ENCODE data around the gene DLGAP4. TPM values are rescaled to one million over a fixed set of nuclear protein-coding genes. Genes with fewer than 3 reads are reported as not detected.

The DLGAP4 gene
- total and polyA plus RNA-seq, 9 of the 15 experiments (the other 6 are each of a cell fraction or from before 2014, with no cell fraction given), result 0.31 to 34.1 (median 4.5) TPM

DNA sequence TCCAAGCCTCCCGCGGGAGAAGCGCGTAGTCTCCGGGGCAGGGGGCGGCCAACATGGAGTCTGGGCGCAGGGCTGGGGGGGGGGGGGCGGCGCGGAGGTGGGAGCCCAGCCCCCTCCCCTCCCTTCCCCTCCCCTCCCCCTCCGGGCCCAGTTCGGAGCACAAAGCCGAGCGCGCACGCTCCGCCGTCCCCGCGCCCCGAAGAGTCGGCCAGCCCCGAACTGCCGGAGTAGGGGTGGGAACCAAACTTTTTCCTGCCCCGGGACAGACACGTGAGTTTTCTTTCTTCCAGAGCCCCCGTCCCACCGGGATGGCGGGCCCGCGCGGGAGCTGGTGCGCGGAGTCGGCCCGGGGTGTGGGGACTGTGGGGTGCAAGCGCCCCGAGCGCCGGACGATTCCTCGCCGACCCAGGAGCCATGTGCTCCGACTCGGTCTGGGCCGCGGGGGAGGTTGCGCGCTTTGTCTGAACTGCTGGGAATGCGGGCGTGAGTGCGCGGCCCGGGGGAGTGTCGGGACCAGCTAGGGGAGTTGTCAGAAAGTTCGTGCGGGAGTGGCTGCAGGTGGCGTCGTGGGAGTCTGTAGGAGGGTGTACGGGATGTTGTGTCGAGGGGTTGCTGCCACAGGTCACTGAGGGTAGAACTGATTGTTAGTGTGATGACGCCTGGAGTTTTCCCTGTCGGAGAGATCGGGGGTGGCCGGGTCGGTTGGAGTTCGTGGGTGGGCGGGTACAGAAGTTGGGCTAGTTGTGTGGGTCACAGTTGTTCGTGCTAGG is 268.4 kb downstream of the DLGAP4 start (continued):
- TF ChIP-seq PCBP2 (IDR thresholded peaks at IDR 0.05; ENCODE audit: low read depth, low read length, poor library complexity, severe bottlenecking) (no peak), SRF (CRISPR knock-in tag; IDR thresholded peaks at IDR 0.05) (no peak), ETV1 (tag; conservative IDR thresholded peaks at IDR 0.05; ENCODE audit: low read depth) (no peak), BDP1 (IDR thresholded peaks at IDR 0.05; ENCODE audit: insufficient read depth, insufficient read length) (no peak), NCOA4 (IDR thresholded peaks at IDR 0.05; ENCODE audit: partially characterized antibody) (no peak), SMARCC2 (IDR thresholded peaks at IDR 0.05; ENCODE audit: low read depth) (no peak), MXI1 (IDR thresholded peaks at IDR 0.05; ENCODE audit: low read depth, low read length) (0 out of 2 replicates have a peak, but pooled peaks have one; percentile 8), HCFC1 (IDR thresholded peaks at IDR 0.05; ENCODE audit: low read depth, low read length) (0 out of 2 replicates have a peak, but pooled peaks have one; percentile 25), RBBP5 (IDR thresholded peaks at IDR 0.05; ENCODE audit: borderline replicate concordance, insufficient read depth, low read length, poor library complexity, severe bottlenecking) (no peak), DPF2 (IDR thresholded peaks at IDR 0.05) (peak; percentile 41; the same call in 1 of the 2 replicates), ZFPM2 (CRISPR knock-in tag; IDR thresholded peaks at IDR 0.05) (no peak), PPARD (CRISPR knock-in tag; IDR thresholded peaks at IDR 0.05) (no peak), ZNF830 (CRISPR knock-in tag; IDR thresholded peaks at IDR 0.05) (no peak), TAF7 (tag; IDR thresholded peaks at IDR 0.05) (no peak), RBM22 (IDR thresholded peaks at IDR 0.05; ENCODE audit: low read depth, low read length, poor library complexity, severe bottlenecking) (peak; percentile 48), ADNP (tag; IDR thresholded peaks at IDR 0.05) (no peak), ZNF717 (CRISPR knock-in tag; IDR thresholded peaks at IDR 0.05) (no peak), POLR3A (IDR thresholded peaks at IDR 0.05; ENCODE audit: borderline replicate concordance, extremely low read depth, insufficient read depth, insufficient read length) (no peak), ZNF699 (CRISPR knock-in tag; IDR thresholded peaks at IDR 0.05; ENCODE audit: insufficient replicate concordance) (no peak), ZNF133 (CRISPR knock-in tag; IDR thresholded peaks at IDR 0.05) (no peak)
- TF ChIP-seq, protein P1, sequence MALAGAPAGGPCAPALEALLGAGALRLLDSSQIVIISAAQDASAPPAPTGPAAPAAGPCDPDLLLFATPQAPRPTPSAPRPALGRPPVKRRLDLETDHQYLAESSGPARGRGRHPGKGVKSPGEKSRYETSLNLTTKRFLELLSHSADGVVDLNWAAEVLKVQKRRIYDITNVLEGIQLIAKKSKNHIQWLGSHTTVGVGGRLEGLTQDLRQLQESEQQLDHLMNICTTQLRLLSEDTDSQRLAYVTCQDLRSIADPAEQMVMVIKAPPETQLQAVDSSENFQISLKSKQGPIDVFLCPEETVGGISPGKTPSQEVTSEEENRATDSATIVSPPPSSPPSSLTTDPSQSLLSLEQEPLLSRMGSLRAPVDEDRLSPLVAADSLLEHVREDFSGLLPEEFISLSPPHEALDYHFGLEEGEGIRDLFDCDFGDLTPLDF (CRISPR knock-in tag; IDR thresholded peaks at IDR 0.05), result no peak
- TF ChIP-seq, protein P2, sequence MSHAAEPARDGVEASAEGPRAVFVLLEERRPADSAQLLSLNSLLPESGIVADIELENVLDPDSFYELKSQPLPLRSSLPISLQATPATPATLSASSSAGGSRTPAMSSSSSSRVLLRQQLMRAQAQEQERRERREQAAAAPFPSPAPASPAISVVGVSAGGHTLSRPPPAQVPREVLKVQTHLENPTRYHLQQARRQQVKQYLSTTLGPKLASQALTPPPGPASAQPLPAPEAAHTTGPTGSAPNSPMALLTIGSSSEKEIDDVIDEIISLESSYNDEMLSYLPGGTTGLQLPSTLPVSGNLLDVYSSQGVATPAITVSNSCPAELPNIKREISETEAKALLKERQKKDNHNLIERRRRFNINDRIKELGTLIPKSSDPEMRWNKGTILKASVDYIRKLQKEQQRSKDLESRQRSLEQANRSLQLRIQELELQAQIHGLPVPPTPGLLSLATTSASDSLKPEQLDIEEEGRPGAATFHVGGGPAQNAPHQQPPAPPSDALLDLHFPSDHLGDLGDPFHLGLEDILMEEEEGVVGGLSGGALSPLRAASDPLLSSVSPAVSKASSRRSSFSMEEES (CRISPR knock-in tag; IDR thresholded peaks at IDR 0.05), result no peak

Measured in K562 (cell line).